B cell (primary cell): ENCODE measurements around the gene PARP12. TPM values are rescaled to one million over a fixed set of nuclear protein-coding genes. Genes with fewer than 3 reads are reported as not detected.

Experiments
- ATAC-seq: fragments of 200-7000 bp; cut with Tn5 transposase; one replicate; pipeline ENCODE4 v1.10.0; 2021; ENCODE audit warnings: low read depth, mild to moderate bottlenecking, moderate number of reproducible peaks, moderate library complexity
- CTCF ChIA-PET: fragments of 350-600 bp; sonication (Branson Sonifier 250); formaldehyde crosslinking; loops from one replicate; lab custom pipeline; 2021; ENCODE audit warnings: antibody characterized with exemption, inconsistent platforms; lab: Charles Lee
- POLR2A ChIA-PET: fragments of 350-600 bp; sonication (Branson Sonifier 250); formaldehyde crosslinking; loops from one replicate; lab custom pipeline; 2021; ENCODE audit warnings: antibody characterized with exemption; lab: Charles Lee
- DNase-seq: peaks from one replicate; pipeline ENCODE4 v3.0.0; 2013
- H2AFZ ChIP-seq: 2 replicates; pipeline ENCODE4 v1.6.1; 2012; ENCODE audit warnings: mild to moderate bottlenecking, low read depth, low read length; ENCODE audit not compliant: insufficient read depth, poor library complexity, severe bottlenecking
- H3K27ac ChIP-seq, 2 donors: 1 replicate in 1 of 2; 2 replicates in 1 of 2; pipeline ENCODE4 v1.5.1; 2012 to 2013; ENCODE audit warnings: low read length in 2 of 2, mild to moderate bottlenecking in 2 of 2, moderate library complexity in 1 of 2
- H3K27me3 ChIP-seq, 4 experiments: fragments of 200-600 bp in 1 of 4; sonication (generic) in 1 of 4; replicated peaks in 1 of 4; 1 replicate in 2 of 4; 2 replicates in 2 of 4; pipeline versions ENCODE4 v1.6.1 to v1.7.0; 2013 to 2016; ENCODE audit warnings: low read length in 3 of 4, mild to moderate bottlenecking in 2 of 4, mixed read lengths in 1 of 4, moderate library complexity in 1 of 4; ENCODE audit not compliant: insufficient read depth in 4 of 4, control insufficient read depth in 3 of 4; ENCODE audit errors: control extremely low read depth in 1 of 4
- H3K36me3 ChIP-seq, 2 experiments: replicated peaks in 1 of 2; 1 replicate in 1 of 2; 2 replicates in 1 of 2; pipeline versions ENCODE4 v1.6.1 to v1.7.1; 2013; ENCODE audit warnings: low read length in 1 of 2; ENCODE audit not compliant: insufficient read depth in 2 of 2, control insufficient read depth in 1 of 2; ENCODE audit errors: control extremely low read depth in 1 of 2, extremely low read depth in 1 of 2
- H3K4me1 ChIP-seq, 2 donors: fragments of 200-600 bp in 1 of 2; sonication (generic) in 1 of 2; 1 replicate in 1 of 2; 2 replicates in 1 of 2; pipeline versions ENCODE4 v1.5.1 to v1.6.1; 2013 to 2017; ENCODE audit warnings: low read length in 2 of 2; ENCODE audit not compliant: control insufficient read depth in 2 of 2, insufficient read depth in 2 of 2
- H3K4me2 ChIP-seq: replicated peaks from 2 replicates; pipeline ENCODE3; 2012; ENCODE audit warnings: mild to moderate bottlenecking, low read depth, low read length; ENCODE audit not compliant: poor library complexity, severe bottlenecking
- H3K4me3 ChIP-seq, 5 experiments: fragments of 200-600 bp in 1 of 5; sonication (generic) in 1 of 5; 1 replicate in 3 of 5; 2 replicates in 2 of 5; pipeline versions ENCODE4 v1.5.1 to v1.7.0; 2011 to 2016; ENCODE audit warnings: low read length in 4 of 5, mild to moderate bottlenecking in 4 of 5, low read depth in 2 of 5, control low read depth in 1 of 5, moderate library complexity in 1 of 5; ENCODE audit not compliant: insufficient read depth in 1 of 5; ENCODE audit errors: control extremely low read depth in 1 of 5, extremely low read depth in 1 of 5
- H3K79me2 ChIP-seq: fragments of 200-600 bp; sonication (generic); one replicate; pipeline ENCODE4 v1.6.0; 2016; ENCODE audit warnings: low read length; ENCODE audit not compliant: control insufficient read depth, insufficient read depth
- H3K9ac ChIP-seq: fragments of 200-600 bp; sonication (generic); 2 replicates; pipeline ENCODE4 v1.6.1; 2017; ENCODE audit warnings: mild to moderate bottlenecking, low read length, moderate library complexity
- H3K9me3 ChIP-seq, 3 donors: one replicate each; pipeline versions ENCODE4 v1.6.1 to v1.7.1; 2013; ENCODE audit warnings: low read length in 2 of 3; ENCODE audit not compliant: control insufficient read depth in 2 of 3, insufficient read depth in 1 of 3; ENCODE audit errors: control extremely low read depth in 1 of 3
- H4K20me1 ChIP-seq: 2 replicates; pipeline ENCODE4 v1.6.0; 2012; ENCODE audit warnings: mild to moderate bottlenecking, low read length; ENCODE audit not compliant: insufficient read depth, control insufficient read depth, poor library complexity, severe bottlenecking
- H3K27ac Mint-ChIP-seq: one replicate; pipeline ENCODE4 v1.8.0; 2021; ENCODE audit warnings: mixed read lengths
- H3K27me3 Mint-ChIP-seq: one replicate; pipeline ENCODE4 v1.8.0; 2021; ENCODE audit warnings: mixed read lengths
- H3K4me1 Mint-ChIP-seq: one replicate; pipeline ENCODE4 v1.8.0; 2021; ENCODE audit warnings: mixed read lengths
- H3K4me3 Mint-ChIP-seq: one replicate; pipeline ENCODE4 v1.8.0; 2021; ENCODE audit warnings: mixed read lengths
- H3K9me3 Mint-ChIP-seq: one replicate; pipeline ENCODE4 v1.8.0; 2022; ENCODE audit warnings: mixed read lengths; ENCODE audit not compliant: insufficient read depth
- EZH2 ChIP-seq: IDR thresholded peaks from 2 replicates; pipeline ENCODE4 v1.6.1; 2012; ENCODE audit warnings: borderline replicate concordance, low read depth, mild to moderate bottlenecking, moderate library complexity, low read length; ENCODE audit not compliant: insufficient read depth, poor library complexity, severe bottlenecking
- WGBS: methylation state at CpG from one replicate; pipeline ENCODE4 v1.1.5; 2013; ENCODE audit warnings: missing lambda C conversion rate; ENCODE audit not compliant: insufficient coverage; 5-methylcytosine and 5-hydroxymethylcytosine counted together
- intact Hi-C: fragments of 100-400 bp; cut with micrococcal nuclease; formaldehyde crosslinking; loops from one replicate; pipeline ENCODE4 v1.10.0; 2022
- polyA plus RNA-seq: library from polyadenylated mRNA; depleted of rRNA; stranded (reverse); fragments of >200 nt; gene quantifications from 2 replicates; pipeline ENCODE4 v1.2.3, GENCODE V29; 2012
- total RNA-seq, 2 donors: library from RNA; stranded (reverse); fragments of 120-200 nt in 1 of 2; gene quantifications; 1 replicate in 1 of 2; 2 replicates in 1 of 2; pipeline versions ENCODE4 v1.2.3 to v1.2.4, GENCODE V29; 2013 to 2022
- TF ChIP-seq, protein P1 (sequence below): fragments of 200-600 bp; IDR thresholded peaks from one replicate; pipeline ENCODE4 v1.8.0; 2022; ENCODE audit warnings: antibody characterized with exemption, mild to moderate bottlenecking

PARP12 gene
- total and polyA plus RNA-seq, 2 donors (not counting 1 experiment from before 2014, with no cell fraction given), result 170 to 177 TPM

DNA sequence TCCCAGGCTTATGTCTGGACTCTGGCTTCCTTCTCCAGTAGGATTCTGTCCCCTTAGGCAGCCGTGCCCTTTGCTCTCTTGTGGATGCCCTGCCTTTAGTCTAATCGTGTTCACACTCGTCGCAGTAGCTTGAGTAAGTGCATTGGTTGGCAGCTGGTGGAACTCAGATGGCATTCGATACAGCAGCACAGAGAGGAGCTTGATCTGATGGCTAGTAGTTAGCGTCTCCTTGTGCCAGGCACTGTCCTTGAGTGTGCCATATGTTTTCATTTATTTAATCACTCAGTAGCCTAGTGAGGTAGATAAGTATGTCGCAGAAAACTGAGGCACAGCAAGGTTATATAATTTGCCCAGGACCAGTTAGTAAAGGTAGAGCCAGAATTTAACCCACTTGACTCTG is 18.2 kb upstream of the PARP12 start:
- ChIA-PET POLR2A (no interaction called here), CTCF (no interaction called here)
- H3K4me2 ChIP-seq, result no peak overlapping the region
- Mint-ChIP-seq H3K4me3 (no peak overlapping the region), H3K9me3 (no peaks in the 10 kb centered on the region), H3K4me1 (peaks cover 16% of the 10 kb centered on the region), H3K27ac (no peak overlapping the region), H3K27me3 (no peaks in the 10 kb centered on the region)
- no peak for TF ChIP-seq EZH2
- TF ChIP-seq, protein P1, sequence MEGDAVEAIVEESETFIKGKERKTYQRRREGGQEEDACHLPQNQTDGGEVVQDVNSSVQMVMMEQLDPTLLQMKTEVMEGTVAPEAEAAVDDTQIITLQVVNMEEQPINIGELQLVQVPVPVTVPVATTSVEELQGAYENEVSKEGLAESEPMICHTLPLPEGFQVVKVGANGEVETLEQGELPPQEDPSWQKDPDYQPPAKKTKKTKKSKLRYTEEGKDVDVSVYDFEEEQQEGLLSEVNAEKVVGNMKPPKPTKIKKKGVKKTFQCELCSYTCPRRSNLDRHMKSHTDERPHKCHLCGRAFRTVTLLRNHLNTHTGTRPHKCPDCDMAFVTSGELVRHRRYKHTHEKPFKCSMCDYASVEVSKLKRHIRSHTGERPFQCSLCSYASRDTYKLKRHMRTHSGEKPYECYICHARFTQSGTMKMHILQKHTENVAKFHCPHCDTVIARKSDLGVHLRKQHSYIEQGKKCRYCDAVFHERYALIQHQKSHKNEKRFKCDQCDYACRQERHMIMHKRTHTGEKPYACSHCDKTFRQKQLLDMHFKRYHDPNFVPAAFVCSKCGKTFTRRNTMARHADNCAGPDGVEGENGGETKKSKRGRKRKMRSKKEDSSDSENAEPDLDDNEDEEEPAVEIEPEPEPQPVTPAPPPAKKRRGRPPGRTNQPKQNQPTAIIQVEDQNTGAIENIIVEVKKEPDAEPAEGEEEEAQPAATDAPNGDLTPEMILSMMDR, result no peak
- H3K9ac ChIP-seq, result no peak overlapping the region
- WGBS, result 90% methylated on average over 4 of the region's 7 CpGs
- H3K4me1 ChIP-seq, result peaks cover 4 to 6% of the 10 kb centered on the region in 2 donors
- no peak overlapping the region for H3K4me3 ChIP-seq
- H3K9me3 ChIP-seq, result no peaks in the 10 kb centered on the region
- DNase-seq (no peak), ATAC-seq (no peak)
- H3K27ac ChIP-seq, result no peak overlapping the region
- intact Hi-C loops, result no loop called here
- no peaks in the 10 kb centered on the region for H4K20me1 ChIP-seq
- no peaks in the 10 kb centered on the region for H3K79me2 ChIP-seq
- no peaks in the 10 kb centered on the region for H3K27me3 ChIP-seq
- peaks cover 0 to 2% of the 10 kb centered on the region in 2 experiments for H3K36me3 ChIP-seq
- no peak overlapping the region for H2AFZ ChIP-seq

DNA sequence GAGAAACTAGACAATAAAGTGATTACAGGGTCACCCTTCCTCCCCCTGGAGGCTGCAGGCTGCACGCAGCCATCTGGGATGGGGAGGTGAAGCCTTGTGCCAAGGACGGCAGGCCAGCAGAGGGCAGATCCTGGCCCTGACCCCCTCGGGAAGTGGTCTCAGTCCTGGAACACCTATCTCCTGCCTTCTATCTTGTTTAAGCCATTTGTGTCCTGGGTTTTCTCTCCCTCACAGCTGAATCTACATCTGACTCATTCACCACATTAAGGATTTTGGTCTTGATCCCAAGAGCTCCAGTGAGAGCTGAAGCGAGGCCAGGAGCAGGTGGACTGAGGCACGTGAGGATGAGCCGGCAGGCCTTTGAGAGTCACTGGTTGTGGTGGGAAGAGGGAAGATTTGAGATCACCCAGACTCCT is 16.4 kb upstream of the PARP12 start:
- ATAC-seq, result no peak
- H3K4me2 ChIP-seq, result no peak overlapping the region
- Mint-ChIP-seq H3K4me3 (no peak overlapping the region), H3K9me3 (no peaks in the 10 kb centered on the region), H3K4me1 (peaks cover 7% of the 10 kb centered on the region), H3K27ac (no peak overlapping the region), H3K27me3 (peaks cover 4% of the 10 kb centered on the region)
- CTCF ChIA-PET, result no interaction called here
- H3K9me3 ChIP-seq, result no peaks in the 10 kb centered on the region
- TF ChIP-seq, protein P1, result no peak
- TF ChIP-seq EZH2, result no peak
- POLR2A ChIA-PET, result no interaction called here
- no peaks in the 10 kb centered on the region for H3K79me2 ChIP-seq
- intact Hi-C loops, result no loop called here
- H3K27ac ChIP-seq, result no peak overlapping the region
- no peaks in the 10 kb centered on the region for H3K27me3 ChIP-seq
- H4K20me1 ChIP-seq, result no peaks in the 10 kb centered on the region
- no peak for DNase-seq
- H2AFZ ChIP-seq, result no peak overlapping the region
- H3K36me3 ChIP-seq, result peaks cover 0 to 2% of the 10 kb centered on the region in 2 experiments
- H3K4me3 ChIP-seq, result no peak overlapping the region
- peaks cover 0 to 6% of the 10 kb centered on the region in 2 donors for H3K4me1 ChIP-seq
- H3K9ac ChIP-seq, result no peak overlapping the region
- WGBS, result 78% methylated on average over 6 of the region's 6 CpGs
